Measurements from ENCODE around the gene ZFYVE28. TPM values are rescaled to one million over a fixed set of nuclear protein-coding genes. Genes with fewer than 3 reads are reported as not detected.

ZFYVE28 gene
- total RNA-seq, 2 experiments from 2014 or later: 26.2 to 28.0 TPM

GRCh38 chr4:2371765-2372487 is 46.5 kb downstream of the ZFYVE28 start:
- Mint-ChIP-seq H3K4me1 (ENCODE audit: low read depth) (no peaks in the 10 kb centered on the region), H3K4me3 (no peak overlapping the region), H3K27ac (no peak overlapping the region), H3K9me3 (no peaks in the 10 kb centered on the region), H3K27me3 (no peaks in the 10 kb centered on the region), H3K36me3 (ENCODE audit: low read depth) (peaks cover 5% of the 10 kb centered on the region)
- no peak for ATAC-seq (ENCODE audit: poor library complexity)
- CTCF ChIA-PET: no interaction called here
- no peak for DNase-seq
- Histone ChIP-seq H3K4me1 (ENCODE audit: insufficient read depth, low read length) (no peaks in the 10 kb centered on the region), H3K9me3 (ENCODE audit: control insufficient read depth in 1 of 2, insufficient read depth in 1 of 2, low read length in 2 of 2) (peaks cover 8 to 21% of the 10 kb centered on the region in 2 experiments), H3K36me3 (ENCODE audit: insufficient read depth, low read length) (peaks cover 4% of the 10 kb centered on the region), H3K27ac (ENCODE audit: low read depth in 1 of 2, low read length in 2 of 2) (no peak overlapping the region), H3K27me3 (ENCODE audit: control insufficient read depth in 1 of 2, insufficient read depth in 2 of 2, low read length in 2 of 2) (no peaks in the 10 kb centered on the region), H3K4me3 (ENCODE audit: low read length) (no peak overlapping the region)
- POLR2A ChIA-PET: no interaction called here
- intact Hi-C loops (cut with DNase I, micrococcal nuclease): no loop called here
- TF ChIP-seq CTCF (IDR thresholded peaks at IDR 0.05): no peak

GRCh38 chr4:2370597-2371320 is 47.7 kb downstream of the ZFYVE28 start:
- TF ChIP-seq CTCF (IDR thresholded peaks at IDR 0.05): no peak
- H3K27me3 ChIP-seq (ENCODE audit: control insufficient read depth in 1 of 2, insufficient read depth in 2 of 2, low read length in 2 of 2): no peaks in the 10 kb centered on the region
- DNase-seq: no peak
- intact Hi-C loops (cut with DNase I, micrococcal nuclease): no loop called here
- POLR2A ChIA-PET: no interaction called here
- no peaks in the 10 kb centered on the region for H3K9me3 Mint-ChIP-seq
- peaks cover 5% of the 10 kb centered on the region for H3K36me3 Mint-ChIP-seq (ENCODE audit: low read depth)
- CTCF ChIA-PET: no interaction called here
- H3K4me1 Mint-ChIP-seq (ENCODE audit: low read depth): no peaks in the 10 kb centered on the region
- H3K9me3 ChIP-seq (ENCODE audit: control insufficient read depth in 1 of 2, insufficient read depth in 1 of 2, low read length in 2 of 2): peaks cover 8 to 21% of the 10 kb centered on the region in 2 experiments
- no peak overlapping the region for H3K27ac Mint-ChIP-seq
- no peak overlapping the region for H3K27ac ChIP-seq (ENCODE audit: low read depth in 1 of 2, low read length in 2 of 2)
- H3K4me3 Mint-ChIP-seq: no peak overlapping the region
- H3K27me3 Mint-ChIP-seq: no peaks in the 10 kb centered on the region
- H3K4me1 ChIP-seq (ENCODE audit: insufficient read depth, low read length): peaks cover 2% of the 10 kb centered on the region
- no peak overlapping the region for H3K4me3 ChIP-seq (ENCODE audit: low read length)
- peaks cover 4% of the 10 kb centered on the region for H3K36me3 ChIP-seq (ENCODE audit: insufficient read depth, low read length)
- no peak for ATAC-seq (ENCODE audit: poor library complexity)

DNA sequence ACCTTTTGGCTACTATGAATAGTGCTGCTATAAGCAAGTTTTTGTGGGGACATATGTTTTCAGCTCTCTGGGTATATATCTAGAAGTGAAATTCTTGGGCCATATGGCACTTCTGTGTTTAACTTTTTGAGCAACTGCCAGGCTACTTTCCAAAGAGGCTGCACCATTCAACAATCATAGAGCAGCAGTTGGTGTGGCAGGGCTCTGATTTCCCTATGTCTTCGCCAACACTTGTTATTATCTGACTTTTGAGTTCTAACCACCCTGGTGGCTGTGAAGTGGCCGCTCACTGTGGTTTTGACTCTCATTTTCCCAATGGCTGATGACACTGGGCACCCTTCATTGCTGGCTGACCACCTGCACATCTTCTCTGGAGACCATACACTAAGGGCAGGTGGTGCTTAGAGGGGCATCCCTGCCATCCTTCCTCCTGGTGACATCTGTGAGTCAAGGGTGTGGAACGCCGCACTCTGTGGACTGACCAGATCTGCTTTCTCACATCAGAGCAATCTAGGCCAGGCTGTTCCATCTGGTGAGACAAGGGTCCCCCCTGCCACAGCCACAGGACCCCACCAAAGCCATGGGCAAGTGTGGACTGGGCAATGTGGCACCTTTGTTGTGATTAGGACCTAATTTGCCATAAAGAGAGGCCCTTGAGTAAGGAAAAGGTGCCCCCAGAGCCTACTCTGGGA is 49.6 kb downstream of the ZFYVE28 start:
- peaks cover 5% of the 10 kb centered on the region for H3K36me3 Mint-ChIP-seq (ENCODE audit: low read depth)
- ChIA-PET POLR2A (no interaction called here), CTCF (no interaction called here)
- no peak for TF ChIP-seq CTCF (IDR thresholded peaks at IDR 0.05)
- DNase-seq (no peak), ATAC-seq (ENCODE audit: poor library complexity) (no peak)
- peaks cover 8 to 20% of the 10 kb centered on the region in 2 experiments for H3K9me3 ChIP-seq (ENCODE audit: control insufficient read depth in 1 of 2, insufficient read depth in 1 of 2, low read length in 2 of 2)
- no peaks in the 10 kb centered on the region for H3K27me3 ChIP-seq (ENCODE audit: control insufficient read depth in 1 of 2, insufficient read depth in 2 of 2, low read length in 2 of 2)
- intact Hi-C loops (cut with DNase I, micrococcal nuclease): no loop called here
- peaks cover 1% of the 10 kb centered on the region for H3K36me3 ChIP-seq (ENCODE audit: insufficient read depth, low read length)
- peak overlapping the region; percentile 73 for H3K27ac Mint-ChIP-seq
- H3K9me3 Mint-ChIP-seq: no peaks in the 10 kb centered on the region
- H3K4me1 ChIP-seq (ENCODE audit: insufficient read depth, low read length): peaks cover 19% of the 10 kb centered on the region
- H3K27me3 Mint-ChIP-seq: no peaks in the 10 kb centered on the region
- H3K4me3 Mint-ChIP-seq: peak overlapping the region; percentile 11
- no peak overlapping the region for H3K27ac ChIP-seq (ENCODE audit: low read depth in 1 of 2, low read length in 2 of 2)
- peaks cover 6% of the 10 kb centered on the region for H3K4me1 Mint-ChIP-seq (ENCODE audit: low read depth)
- no peak overlapping the region for H3K4me3 ChIP-seq (ENCODE audit: low read length)

Measured in CD4-positive, alpha-beta T cell (primary cell).